ENCODE measurements around the gene MUC20.
"Not testable (repeated sequence)": the region's sequence is repeated elsewhere in the genome, so short reads cannot be mapped to it uniquely, and the experiment has no call there.

Gene MUC20

DNA sequence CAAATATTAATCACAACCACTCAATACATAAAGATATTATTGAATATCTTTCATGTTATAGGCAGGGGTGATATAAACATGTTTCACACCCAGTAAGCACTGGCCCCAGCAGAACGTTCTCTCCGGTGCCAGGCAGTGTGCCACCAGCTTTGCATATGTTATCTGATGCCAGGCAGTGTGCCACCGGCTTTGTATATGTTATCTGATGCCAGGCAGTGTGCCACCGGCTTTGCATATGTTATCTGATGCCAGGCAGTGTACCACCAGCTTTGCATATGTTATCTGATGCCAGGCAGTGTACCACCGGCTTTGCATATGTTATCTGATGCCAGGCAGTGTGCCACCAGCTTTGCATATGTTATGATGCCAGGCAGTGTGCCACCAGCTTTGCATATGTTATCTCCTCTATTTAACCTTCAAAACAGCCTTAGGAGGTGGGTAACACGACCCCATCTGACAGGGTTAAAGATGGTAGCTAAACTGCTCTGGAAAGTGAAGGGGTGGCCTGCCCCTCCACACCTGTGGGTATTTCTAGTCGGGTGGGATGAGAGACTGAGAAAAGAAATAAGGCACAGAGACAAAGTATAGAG, 6.9 kb downstream of the MUC20 start:
- DNase-seq (ENCODE audit: low spot score) = no peak
- in situ Hi-C loops (cut with MboI; ENCODE audit: low pct_unique_long_range_greater_than_20kb, low sequenced_read_pairs, unreplicated experiment) = loop anchor here (5.0 kb wide), 1 partner anchor 110 kb away; no protein-coding TSS in a partner anchor
- TF ChIP-seq, protein P1, sequence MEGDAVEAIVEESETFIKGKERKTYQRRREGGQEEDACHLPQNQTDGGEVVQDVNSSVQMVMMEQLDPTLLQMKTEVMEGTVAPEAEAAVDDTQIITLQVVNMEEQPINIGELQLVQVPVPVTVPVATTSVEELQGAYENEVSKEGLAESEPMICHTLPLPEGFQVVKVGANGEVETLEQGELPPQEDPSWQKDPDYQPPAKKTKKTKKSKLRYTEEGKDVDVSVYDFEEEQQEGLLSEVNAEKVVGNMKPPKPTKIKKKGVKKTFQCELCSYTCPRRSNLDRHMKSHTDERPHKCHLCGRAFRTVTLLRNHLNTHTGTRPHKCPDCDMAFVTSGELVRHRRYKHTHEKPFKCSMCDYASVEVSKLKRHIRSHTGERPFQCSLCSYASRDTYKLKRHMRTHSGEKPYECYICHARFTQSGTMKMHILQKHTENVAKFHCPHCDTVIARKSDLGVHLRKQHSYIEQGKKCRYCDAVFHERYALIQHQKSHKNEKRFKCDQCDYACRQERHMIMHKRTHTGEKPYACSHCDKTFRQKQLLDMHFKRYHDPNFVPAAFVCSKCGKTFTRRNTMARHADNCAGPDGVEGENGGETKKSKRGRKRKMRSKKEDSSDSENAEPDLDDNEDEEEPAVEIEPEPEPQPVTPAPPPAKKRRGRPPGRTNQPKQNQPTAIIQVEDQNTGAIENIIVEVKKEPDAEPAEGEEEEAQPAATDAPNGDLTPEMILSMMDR (IDR thresholded peaks at IDR 0.05; ENCODE audit: extremely low read depth, insufficient read depth, missing control alignments) = no peak

DNA sequence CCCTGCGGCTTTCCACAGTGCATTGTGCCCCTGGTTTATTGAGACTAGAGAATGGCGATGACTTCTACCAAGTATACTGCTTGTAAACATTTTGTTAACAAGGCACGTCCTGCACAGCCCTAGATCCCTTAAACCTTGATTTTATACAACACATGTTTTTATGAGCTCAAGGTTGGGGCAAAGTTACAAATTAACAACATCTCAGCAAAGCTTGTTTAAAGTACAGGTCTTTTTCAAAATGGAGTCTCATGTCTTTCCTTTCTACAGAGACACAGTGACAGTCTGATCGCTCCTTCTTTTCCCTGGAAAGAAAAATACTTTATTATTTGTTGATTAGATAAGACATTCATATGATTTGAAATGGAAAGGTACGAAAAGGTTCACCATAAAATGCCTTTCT, 8.0 kb downstream of the MUC20 start:
- in situ Hi-C loops (cut with MboI; ENCODE audit: low pct_unique_long_range_greater_than_20kb, low sequenced_read_pairs, unreplicated experiment) = loop anchor here (5.0 kb wide), 1 partner anchor 111 kb away; no protein-coding TSS in a partner anchor
- not testable (repeated sequence) for DNase-seq (ENCODE audit: low spot score)

DNA sequence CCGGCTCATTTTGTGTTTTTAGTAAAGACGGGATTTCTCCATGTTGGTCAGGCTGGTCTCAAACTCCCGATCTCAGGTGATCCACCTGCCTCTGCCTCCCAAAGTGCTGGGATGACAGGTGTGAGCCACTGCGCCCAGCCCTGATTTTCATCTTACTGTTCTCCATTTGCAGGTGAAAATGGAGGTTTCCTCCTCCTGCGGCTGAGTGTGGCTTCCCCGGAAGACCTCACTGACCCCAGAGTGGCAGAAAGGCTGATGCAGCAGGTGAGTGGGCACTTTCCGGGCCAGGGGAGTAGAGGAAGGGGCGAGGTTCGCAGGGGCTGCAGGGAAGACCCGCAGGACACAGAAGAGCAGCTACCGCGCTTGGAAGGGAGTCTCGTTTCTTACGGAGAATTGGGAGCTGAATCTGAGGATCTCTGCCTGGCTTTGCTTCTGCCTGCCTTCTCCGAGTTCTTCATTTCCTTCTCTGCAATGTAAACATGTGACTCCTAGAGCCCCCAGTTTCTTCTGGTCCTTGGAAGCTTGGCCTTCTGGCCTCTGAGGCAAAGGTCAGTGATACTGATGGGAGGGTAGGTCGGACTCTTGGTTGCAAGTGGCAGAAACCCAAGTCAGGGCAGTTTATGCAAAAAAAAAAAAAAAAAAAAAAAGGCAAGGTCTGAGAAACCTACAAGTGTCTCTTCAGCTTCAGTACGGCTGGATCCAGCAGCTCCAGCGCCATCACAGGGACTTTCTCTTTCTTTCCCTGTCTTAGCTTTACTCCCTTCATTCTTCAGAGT, 8.9 kb downstream of the MUC20 start:
- in situ Hi-C loops (cut with MboI; ENCODE audit: low pct_unique_long_range_greater_than_20kb, low sequenced_read_pairs, unreplicated experiment) = loop anchor here (5.0 kb wide), 1 partner anchor 112 kb away; no protein-coding TSS in a partner anchor
- DNase-seq (ENCODE audit: low spot score) = no peak
- TF ChIP-seq, protein P1 (IDR thresholded peaks at IDR 0.05; ENCODE audit: extremely low read depth, insufficient read depth, missing control alignments) = no peak

DNA sequence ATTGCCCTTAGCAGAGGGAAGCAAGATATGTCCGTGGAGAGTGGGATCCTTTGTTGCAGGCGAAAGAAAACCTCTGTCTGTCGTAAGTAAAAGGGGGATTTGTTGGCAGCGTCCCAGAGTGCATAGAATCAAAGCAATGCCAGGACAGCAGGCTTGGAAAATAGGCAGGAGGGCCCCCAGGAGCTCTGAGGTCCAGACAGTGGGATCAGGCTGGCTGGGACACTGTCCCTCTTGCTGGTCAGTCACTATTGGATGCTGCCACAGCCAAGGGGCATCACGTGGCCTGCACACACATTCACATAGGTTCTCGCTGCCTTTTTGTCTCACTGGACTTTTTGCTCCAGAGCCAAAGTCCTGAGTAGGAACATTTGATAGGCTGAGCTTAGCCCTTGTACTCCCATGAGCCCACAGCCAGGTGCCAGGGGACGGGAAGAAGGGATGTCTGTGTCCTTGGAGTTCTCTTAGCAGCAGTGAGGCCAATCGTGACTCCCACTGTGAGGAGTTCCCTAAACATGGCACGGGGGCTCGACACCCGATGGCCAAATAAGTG, 10.7 kb downstream of the MUC20 start:
- TF ChIP-seq, protein P1 (IDR thresholded peaks at IDR 0.05; ENCODE audit: extremely low read depth, insufficient read depth, missing control alignments) = no peak
- in situ Hi-C loops (cut with MboI; ENCODE audit: low pct_unique_long_range_greater_than_20kb, low sequenced_read_pairs, unreplicated experiment) = no loop called here
- DNase-seq (ENCODE audit: low spot score) = no peak

DNA sequence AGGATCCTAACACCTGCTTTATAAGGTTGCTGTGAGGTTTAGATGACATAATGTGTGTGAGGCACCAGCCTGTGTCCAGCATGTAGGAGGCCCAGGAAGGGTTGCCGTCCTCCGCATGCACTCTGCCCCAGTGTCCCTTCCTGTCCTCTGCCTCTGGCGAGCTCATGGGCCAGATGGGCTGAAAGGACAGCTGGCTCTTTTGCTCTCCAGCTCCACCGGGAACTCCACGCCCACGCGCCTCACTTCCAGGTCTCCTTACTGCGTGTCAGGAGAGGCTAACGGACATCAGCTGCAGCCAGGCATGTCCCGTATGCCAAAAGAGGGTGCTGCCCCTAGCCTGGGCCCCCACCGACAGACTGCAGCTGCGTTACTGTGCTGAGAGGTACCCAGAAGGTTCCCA, 12.2 kb downstream of the MUC20 start:
- TF ChIP-seq, protein P1 (IDR thresholded peaks at IDR 0.05; ENCODE audit: extremely low read depth, insufficient read depth, missing control alignments) = no peak
- in situ Hi-C loops (cut with MboI; ENCODE audit: low pct_unique_long_range_greater_than_20kb, low sequenced_read_pairs, unreplicated experiment) = no loop called here
- no peak for DNase-seq (ENCODE audit: low spot score)

DNA sequence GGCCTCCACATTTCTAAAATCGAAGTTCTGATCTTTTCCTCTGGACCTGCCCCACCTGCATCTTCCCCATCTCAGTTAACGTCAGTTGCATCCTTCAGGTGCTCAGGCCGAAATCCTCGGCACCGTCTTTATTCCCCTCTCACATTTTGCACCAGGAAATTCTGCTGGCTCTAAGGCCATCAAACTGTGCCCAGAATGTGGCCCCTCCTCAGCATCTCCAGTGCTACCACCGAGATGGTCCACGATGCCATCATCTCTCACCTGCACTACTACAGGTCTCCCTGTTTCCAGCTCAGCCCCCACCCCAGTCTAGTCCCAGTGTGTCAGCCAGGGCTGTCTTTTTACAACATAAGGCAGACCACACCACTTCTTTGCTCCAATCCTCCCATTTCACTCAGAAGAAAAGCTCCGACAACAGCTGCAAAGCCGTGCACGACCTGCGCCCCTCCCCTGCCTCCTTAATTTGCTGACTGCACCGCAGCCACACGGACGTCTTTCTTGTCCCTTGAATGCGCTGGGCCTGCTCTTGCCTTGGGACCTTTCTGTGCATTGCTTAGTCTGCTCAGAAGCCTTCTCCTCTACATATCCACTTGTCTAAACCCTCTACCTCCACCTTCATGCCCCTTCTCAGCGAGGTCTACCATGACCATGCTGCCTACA, 14.4 kb downstream of the MUC20 start:
- TF ChIP-seq, protein P1 (IDR thresholded peaks at IDR 0.05; ENCODE audit: extremely low read depth, insufficient read depth, missing control alignments) = no peak
- in situ Hi-C loops (cut with MboI; ENCODE audit: low pct_unique_long_range_greater_than_20kb, low sequenced_read_pairs, unreplicated experiment) = no loop called here
- DNase-seq (ENCODE audit: low spot score) = no peak

Data from GM13977 (cell line).